WERI-Rb-1 (cell line): ENCODE results near the gene UBL4A.
"Not testable (repeated sequence)": the region's sequence is repeated elsewhere in the genome, so short reads cannot be mapped to it uniquely, and the experiment has no call there.

Source experiments
- DNase-seq: peaks from one replicate; pipeline ENCODE4 v3.0.0-alpha.2; 2020
- H3K27ac ChIP-seq: fragments of 250-450 bp; sonication (Bioruptor Pico); 2 replicates; pipeline ENCODE4 v1.5.1; 2020; ENCODE audit warnings: mild to moderate bottlenecking, moderate library complexity
- H3K27me3 ChIP-seq: fragments of 250-450 bp; sonication (Bioruptor Pico); 2 replicates; pipeline ENCODE4 v1.5.1; 2021; ENCODE audit warnings: mild to moderate bottlenecking, low read depth, moderate library complexity; ENCODE audit not compliant: insufficient read depth, severe bottlenecking
- H3K36me3 ChIP-seq: fragments of 250-450 bp; sonication (Bioruptor Pico); 2 replicates; pipeline ENCODE4 v1.5.1; 2020; ENCODE audit warnings: mild to moderate bottlenecking, moderate library complexity
- H3K4me3 ChIP-seq: 2 replicates; pipeline ENCODE4 v1.5.1; 2011; ENCODE audit warnings: low read depth, mild to moderate bottlenecking, control low read depth, low read length
- H3K9me3 ChIP-seq: fragments of 250-450 bp; sonication (Bioruptor Pico); 2 replicates; pipeline ENCODE4 v1.5.1; 2021; ENCODE audit warnings: mild to moderate bottlenecking, moderate library complexity; ENCODE audit not compliant: severe bottlenecking
- TF ChIP-seq, protein P1 (sequence below): IDR thresholded peaks from 2 replicates; pipeline ENCODE4 v1.5.1; 2011; ENCODE audit warnings: low read depth, mild to moderate bottlenecking, control low read depth, inconsistent platforms, low read length

UBL4A gene

DNA sequence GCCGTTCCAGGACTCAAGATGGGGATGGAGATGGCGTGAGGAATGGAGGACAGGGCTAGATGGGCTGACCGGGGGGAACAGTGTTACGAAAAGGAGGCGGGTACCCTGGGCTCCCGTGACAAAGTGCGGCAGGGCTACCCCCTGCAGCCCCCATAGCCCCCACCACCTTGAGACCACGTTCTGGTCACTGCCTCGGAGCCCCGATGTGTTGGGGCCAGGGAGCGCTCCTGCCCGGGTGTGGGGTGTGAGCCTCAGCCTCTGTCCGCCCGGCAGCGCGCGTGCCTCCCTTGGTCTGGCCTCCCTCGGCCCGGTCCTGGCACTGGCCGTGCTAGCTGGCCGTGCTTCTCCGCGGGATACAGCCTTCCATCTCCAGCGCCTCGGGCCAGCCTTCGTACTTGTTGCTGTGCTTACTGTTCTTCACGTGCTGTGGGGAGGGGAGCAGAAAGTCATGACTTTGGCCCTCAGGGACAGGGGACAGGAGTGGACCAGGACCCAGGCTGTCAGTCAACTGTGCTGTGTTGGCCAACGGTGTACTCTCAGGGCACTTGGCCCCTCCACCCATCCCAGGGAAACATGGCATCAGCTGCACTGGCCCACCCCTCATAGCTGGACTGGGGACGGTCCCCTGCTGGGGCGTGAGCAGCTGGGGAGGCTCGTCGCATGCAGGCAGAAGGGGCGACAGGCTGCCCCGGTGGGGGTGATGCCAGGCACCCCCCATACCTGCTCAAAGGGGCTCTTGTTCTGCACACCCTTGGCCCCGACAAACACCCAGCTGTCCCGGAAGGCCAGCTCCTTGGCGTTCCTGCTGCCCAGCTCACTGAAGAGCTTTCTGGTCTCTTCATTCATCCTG lies 20.3 kb upstream of the UBL4A start:
- Histone ChIP-seq H3K4me3 (no peak overlapping the region), H3K27me3 (peaks cover 9% of the 10 kb centered on the region), H3K9me3 (peaks cover 7% of the 10 kb centered on the region), H3K36me3 (peaks cover 17% of the 10 kb centered on the region), H3K27ac (no peak overlapping the region)
- DNase-seq, result no peak
- TF ChIP-seq, protein P1, sequence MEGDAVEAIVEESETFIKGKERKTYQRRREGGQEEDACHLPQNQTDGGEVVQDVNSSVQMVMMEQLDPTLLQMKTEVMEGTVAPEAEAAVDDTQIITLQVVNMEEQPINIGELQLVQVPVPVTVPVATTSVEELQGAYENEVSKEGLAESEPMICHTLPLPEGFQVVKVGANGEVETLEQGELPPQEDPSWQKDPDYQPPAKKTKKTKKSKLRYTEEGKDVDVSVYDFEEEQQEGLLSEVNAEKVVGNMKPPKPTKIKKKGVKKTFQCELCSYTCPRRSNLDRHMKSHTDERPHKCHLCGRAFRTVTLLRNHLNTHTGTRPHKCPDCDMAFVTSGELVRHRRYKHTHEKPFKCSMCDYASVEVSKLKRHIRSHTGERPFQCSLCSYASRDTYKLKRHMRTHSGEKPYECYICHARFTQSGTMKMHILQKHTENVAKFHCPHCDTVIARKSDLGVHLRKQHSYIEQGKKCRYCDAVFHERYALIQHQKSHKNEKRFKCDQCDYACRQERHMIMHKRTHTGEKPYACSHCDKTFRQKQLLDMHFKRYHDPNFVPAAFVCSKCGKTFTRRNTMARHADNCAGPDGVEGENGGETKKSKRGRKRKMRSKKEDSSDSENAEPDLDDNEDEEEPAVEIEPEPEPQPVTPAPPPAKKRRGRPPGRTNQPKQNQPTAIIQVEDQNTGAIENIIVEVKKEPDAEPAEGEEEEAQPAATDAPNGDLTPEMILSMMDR, result no peak

DNA sequence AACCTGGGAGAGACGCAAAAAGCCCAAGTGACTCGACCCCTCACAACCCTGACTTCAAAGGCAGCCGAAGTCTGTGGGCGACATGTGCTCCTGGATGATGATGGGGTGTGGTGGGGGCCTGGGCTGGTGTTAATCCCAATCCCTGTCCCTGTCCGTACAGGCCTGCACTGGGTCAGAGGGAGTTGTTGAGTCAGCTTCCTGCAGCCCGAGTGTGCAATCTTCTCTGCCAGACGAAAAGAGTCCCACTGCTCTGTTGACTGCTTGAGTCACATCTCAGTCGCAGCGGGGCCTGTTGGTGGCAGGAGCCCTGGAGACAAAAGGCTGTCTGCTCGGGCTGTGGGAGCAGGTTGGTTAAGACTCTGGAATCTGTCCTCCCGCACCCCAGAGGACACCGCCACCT lies 19.3 kb upstream of the UBL4A start:
- Histone ChIP-seq H3K9me3 (peaks cover 7% of the 10 kb centered on the region), H3K27ac (no peak overlapping the region)
- DNase-seq, result no peak

DNA sequence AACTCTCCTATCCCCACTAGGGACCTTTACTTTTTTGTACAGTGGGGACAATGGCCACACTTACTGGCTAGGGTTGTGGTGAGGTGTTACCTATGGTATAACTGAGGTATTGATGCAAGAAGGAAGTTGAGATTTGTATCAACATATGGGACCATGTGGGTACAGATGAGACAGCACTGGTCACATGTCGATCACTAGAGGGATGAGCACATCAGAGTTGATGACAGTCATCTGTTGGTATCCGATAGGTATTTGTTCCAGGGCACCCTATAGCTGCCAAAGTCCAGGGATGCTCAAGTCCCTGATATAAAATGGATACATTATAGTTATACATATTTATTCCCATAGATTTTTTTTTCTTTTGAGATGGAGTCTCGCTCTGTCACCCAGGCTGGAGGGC lies 16.6 kb upstream of the UBL4A start:
- no peaks in the 10 kb centered on the region for H3K9me3 ChIP-seq
- H3K4me3 ChIP-seq, result no peak overlapping the region
- H3K27me3 ChIP-seq, result peaks cover 6% of the 10 kb centered on the region
- H3K36me3 ChIP-seq, result peaks cover 11% of the 10 kb centered on the region; the same call in 1 of the 2 replicates
- no peak overlapping the region for H3K27ac ChIP-seq
- TF ChIP-seq, protein P1, result no peak
- DNase-seq, result no peak

More for the DNA sequence above, 19.3 kb upstream of the UBL4A start:
- H3K27me3 ChIP-seq, result peaks cover 7% of the 10 kb centered on the region
- TF ChIP-seq, protein P1, result no peak
- no peak overlapping the region for H3K4me3 ChIP-seq
- H3K36me3 ChIP-seq, result peaks cover 17% of the 10 kb centered on the region

DNA sequence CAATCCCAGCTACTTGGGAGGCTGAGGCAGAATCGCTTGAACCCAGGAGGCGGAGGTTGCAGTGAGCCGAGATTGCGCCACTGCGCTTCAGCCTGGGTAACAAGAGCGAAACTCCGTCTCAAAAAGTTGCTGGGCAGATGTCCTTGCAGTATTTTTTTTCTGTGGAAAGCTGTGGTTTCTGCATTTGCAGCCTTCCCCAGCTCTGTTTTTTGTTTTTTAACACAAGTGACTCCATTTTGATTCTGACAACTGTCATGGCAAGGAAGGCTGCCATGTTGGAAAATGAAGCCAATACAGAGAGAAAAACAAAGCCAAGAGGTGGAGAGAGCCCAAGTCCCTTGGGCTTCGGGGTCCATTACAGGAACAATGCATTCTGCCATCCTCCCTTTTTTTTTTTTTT lies 15.7 kb upstream of the UBL4A start:
- TF ChIP-seq, protein P1, result no peak
- no peak for DNase-seq
- Histone ChIP-seq H3K36me3 (peaks cover 8% of the 10 kb centered on the region; the same call in 1 of the 2 replicates), H3K9me3 (no peaks in the 10 kb centered on the region), H3K27me3 (peaks cover 6% of the 10 kb centered on the region), H3K4me3 (no peak overlapping the region), H3K27ac (no peak overlapping the region)

DNA sequence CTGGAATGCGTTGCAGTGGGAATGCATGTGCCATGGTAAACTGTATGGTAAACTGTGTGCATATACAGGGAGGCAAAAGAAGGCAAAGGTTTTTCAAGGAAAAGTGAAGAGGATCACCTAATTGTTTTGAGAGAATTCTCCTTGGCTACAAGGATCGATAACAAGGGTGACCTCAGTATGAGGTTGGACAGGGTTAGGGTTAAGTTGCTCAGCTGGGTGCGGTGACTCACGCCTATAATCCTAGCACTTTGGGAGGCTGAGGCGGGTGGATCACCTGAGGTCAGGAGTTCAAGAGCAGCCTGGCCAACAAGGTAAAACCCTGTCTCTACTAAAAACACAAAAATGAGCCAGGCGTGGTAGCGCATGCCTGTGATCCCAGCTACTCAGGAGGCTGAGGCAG lies 15.0 kb upstream of the UBL4A start:
- H3K27ac ChIP-seq, H3K4me3 ChIP-seq, DNase-seq, H3K9me3 ChIP-seq, H3K36me3 ChIP-seq, H3K27me3 ChIP-seq: not testable (repeated sequence)

DNA sequence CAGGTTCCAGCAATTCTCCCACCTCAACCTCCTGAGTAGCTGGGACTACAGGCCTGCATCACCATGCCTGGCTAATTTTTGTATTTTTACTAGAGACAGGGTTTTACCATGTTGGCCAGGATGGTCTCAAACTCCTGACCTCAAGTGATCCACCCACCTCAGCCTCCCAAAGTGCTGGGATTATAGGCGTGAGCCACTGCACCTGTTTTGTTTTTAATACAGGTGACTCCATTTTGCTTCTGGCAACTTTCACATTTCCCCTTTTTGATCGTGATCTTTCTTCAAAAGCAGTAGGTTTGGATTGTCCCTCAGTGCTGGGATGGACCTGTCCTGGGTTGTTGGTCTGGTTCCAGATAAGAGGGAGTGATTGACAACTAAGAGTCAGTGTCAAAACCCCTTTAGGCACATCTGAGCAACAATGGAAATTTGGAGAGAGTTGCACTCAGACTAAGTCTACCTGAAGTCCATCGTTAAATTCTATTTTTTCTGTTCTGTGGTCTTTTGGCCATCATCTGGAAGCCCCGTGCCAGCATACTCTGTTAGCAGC lies 10.2 kb upstream of the UBL4A start:
- not testable (repeated sequence) for H3K4me3 ChIP-seq, H3K27ac ChIP-seq, DNase-seq, H3K9me3 ChIP-seq, H3K27me3 ChIP-seq, H3K36me3 ChIP-seq
